Measurements from ENCODE around the gene ATXN7L1. TPM values are rescaled to one million over a fixed set of nuclear protein-coding genes. Genes with fewer than 3 reads are reported as not detected.

The ATXN7L1 gene
- polyA plus RNA-seq, 1 of the 3 experiments (the other 2 are of a cell fraction): 6.0 TPM

- CTCF ChIA-PET: interaction anchor here (1.4 to 2.9 kb wide), 3 partner anchors 10 to 44 kb away, joined by 3 to 22 read pairs (median 5); no protein-coding TSS in a partner anchor
Measured at GRCh38 chr7:105599551-105599950, 276.8 kb downstream of the ATXN7L1 start.

More at GRCh38 chr7:105599551-105599950, 276.8 kb downstream of the ATXN7L1 start:
- Histone ChIP-seq H3K79me2 (ENCODE audit: insufficient read depth) (no peaks in the 10 kb centered on the region), H3K4me2 (no peak overlapping the region), H3K9ac (no peak overlapping the region), H3K9me2 (no peaks in the 10 kb centered on the region), H3K36me3 (replicated peaks in 1 of 2; ENCODE audit: control insufficient read depth in 1 of 2, insufficient read depth in 2 of 2, low read length in 1 of 2) (peaks cover 0 to 3% of the 10 kb centered on the region in 2 experiments), H3K4me1 (ENCODE audit: control insufficient read depth in 1 of 2, insufficient read depth in 2 of 2, low read depth in 1 of 2, low read length in 1 of 2) (peaks cover 0 to 2% of the 10 kb centered on the region in 2 experiments; a peak in 1 of 4 replicates), H3K27me3 (ENCODE audit: insufficient read depth) (no peaks in the 10 kb centered on the region), H3K27ac (ENCODE audit: low read depth in 2 of 2, low read length in 1 of 2) (no peak overlapping the region), H3K4me3 (ENCODE audit: low read depth in 2 of 2, low read length in 1 of 2) (no peak overlapping the region), H3F3A (replicated peaks; ENCODE audit: insufficient read depth) (no peaks in the 10 kb centered on the region), H2AFZ (ENCODE audit: low read depth) (no peak overlapping the region), H3K9me3 (no peaks in the 10 kb centered on the region), H4K20me1 (ENCODE audit: insufficient read depth) (no peaks in the 10 kb centered on the region)
- TF ChIP-seq FOXM1 (IDR thresholded peaks at IDR 0.05; ENCODE audit: low read depth) (no peak), ZBTB33 (IDR thresholded peaks at IDR 0.05; ENCODE audit: borderline replicate concordance, low read depth) (no peak), ELF1 (IDR thresholded peaks at IDR 0.05) (no peak), USF2 (IDR thresholded peaks at IDR 0.05; ENCODE audit: borderline replicate concordance, low read depth, low read length) (no peak), MXI1 (IDR thresholded peaks at IDR 0.05; ENCODE audit: low read depth, low read length) (no peak), CTCF (IDR thresholded peaks at IDR 0.05) (no peak), TAF1 (IDR thresholded peaks at IDR 0.05; ENCODE audit: borderline replicate concordance, low read depth, low read length) (no peak), MEF2A (IDR thresholded peaks at IDR 0.05; ENCODE audit: borderline replicate concordance, low read depth) (no peak), GATA2 (CRISPR knock-in tag; IDR thresholded peaks at IDR 0.05) (no peak), PBX3 (IDR thresholded peaks at IDR 0.05) (no peak), IRF3 (IDR thresholded peaks at IDR 0.05; ENCODE audit: low read depth, low read length) (no peak), NRF1 (IDR thresholded peaks at IDR 0.05; ENCODE audit: low read depth, low read length) (no peak), USF1 (IDR thresholded peaks at IDR 0.05; ENCODE audit: borderline replicate concordance, low read depth) (no peak)
- POLR2A ChIA-PET: interaction anchor here (0.7 kb wide), 1 partner anchor 67 kb away, joined by 3 read pairs; the partner anchor contains the start of gene RINT1
- DNase-seq: no peak
- 48% methylated on average over 3 of the region's 3 CpGs for WGBS (ENCODE audit: low lambda C conversion rate)

Measured in SK-N-SH (cell line).